PFSK-1 (cell line): ENCODE data around the gene MATN1.

Experiments
- FOXP2 ChIP-seq: optimal IDR thresholded peaks from 2 replicates; pipeline ENCODE3; 2011; ENCODE audit warnings: borderline replicate concordance, control low read depth, inconsistent platforms; ENCODE audit not compliant: insufficient read depth; ENCODE audit errors: extremely low read length, extremely low read depth
- POLR2AphosphoS5 ChIP-seq: IDR thresholded peaks from 2 replicates; pipeline ENCODE4 v1.6.1; 2012; ENCODE audit warnings: low read depth, mild to moderate bottlenecking, control low read depth, low read length, moderate library complexity
- REST ChIP-seq, 2 experiments: IDR thresholded peaks; 2 replicates each; pipeline versions ENCODE4 v1.6.1 to v1.8.0; 2011 to 2012; ENCODE audit warnings: low read depth in 2 of 2, low read length in 2 of 2, control low read depth in 1 of 2, inconsistent platforms in 1 of 2, mild to moderate bottlenecking in 1 of 2, moderate library complexity in 1 of 2; ENCODE audit not compliant: insufficient read depth in 1 of 2
- SIN3A ChIP-seq: IDR thresholded peaks from 2 replicates; pipeline ENCODE4 v1.6.1; 2012; ENCODE audit warnings: mild to moderate bottlenecking, low read length, moderate library complexity, borderline replicate concordance; ENCODE audit not compliant: insufficient read depth
- TAF1 ChIP-seq: IDR thresholded peaks from 2 replicates; pipeline ENCODE4 v1.6.1; 2012; ENCODE audit warnings: low read length, control low read depth, borderline replicate concordance; ENCODE audit not compliant: insufficient read depth

The MATN1 gene

GRCh38 chr1:30763651-30764248 is 40.4 kb upstream of the MATN1 start:
- TF ChIP-seq REST (IDR thresholded peaks at IDR 0.05; ENCODE audit: insufficient read depth in 1 of 2, low read depth in 2 of 2, low read length in 2 of 2) (no peak), FOXP2 (no peak), TAF1 (no peak), POLR2AphosphoS5 (no peak), SIN3A (no peak)

DNA sequence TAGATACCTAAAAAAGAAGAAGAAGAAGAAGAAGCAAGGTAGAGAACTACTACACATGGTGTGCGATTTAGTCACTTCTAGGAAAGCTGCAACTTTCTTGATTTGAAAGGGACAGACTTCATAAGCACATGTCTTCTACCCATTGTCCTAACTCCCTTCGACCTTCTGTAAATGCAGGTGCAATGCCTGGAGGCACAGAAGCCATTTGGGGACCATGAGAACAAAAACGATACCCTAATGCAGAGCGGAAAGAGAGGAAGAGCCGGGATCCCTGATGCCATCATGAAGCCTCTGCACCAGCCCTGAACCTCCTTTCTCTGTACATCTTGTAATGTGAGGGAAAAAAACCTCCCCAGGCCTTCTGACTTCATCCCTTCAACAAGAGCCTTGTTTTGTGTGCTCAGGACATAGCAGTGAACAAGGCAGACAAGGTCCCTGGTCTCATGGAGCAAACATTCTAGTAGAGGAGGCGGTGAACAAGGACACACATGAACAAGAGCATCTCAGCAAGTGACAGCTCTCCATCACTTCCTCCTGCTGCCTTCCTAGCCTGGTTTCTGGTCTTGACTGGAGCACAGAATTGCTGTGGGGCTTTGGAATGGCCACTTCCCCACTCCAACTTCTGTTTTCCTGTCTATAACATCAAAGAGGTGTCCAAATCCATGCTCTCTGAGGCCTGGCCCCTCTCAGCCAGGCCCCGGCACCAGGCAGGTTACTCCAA is 39.7 kb upstream of the MATN1 start:
- no peak for TF ChIP-seq FOXP2
- no peak for TF ChIP-seq POLR2AphosphoS5
- TF ChIP-seq SIN3A = no peak
- no peak for TF ChIP-seq REST (IDR thresholded peaks at IDR 0.05; ENCODE audit: insufficient read depth in 1 of 2, low read depth in 2 of 2, low read length in 2 of 2)
- no peak for TF ChIP-seq TAF1

- TF ChIP-seq SIN3A (no peak), REST (IDR thresholded peaks at IDR 0.05; ENCODE audit: insufficient read depth in 1 of 2, low read depth in 2 of 2, low read length in 2 of 2) (no peak), FOXP2 (no peak), TAF1 (no peak), POLR2AphosphoS5 (no peak)
Observed at GRCh38 chr1:30762152-30762929, 39.0 kb upstream of the MATN1 start.

- TF ChIP-seq FOXP2 (no peak), TAF1 (no peak), REST (IDR thresholded peaks at IDR 0.05; ENCODE audit: insufficient read depth in 1 of 2, low read depth in 2 of 2, low read length in 2 of 2) (no peak), SIN3A (no peak), POLR2AphosphoS5 (no peak)
Observed at GRCh38 chr1:30761381-30762151, 38.2 kb upstream of the MATN1 start.
